GM12891 (cell line): ENCODE measurements around the gene TNFRSF1B.

Experiments used
- DNase-seq: peaks from one replicate; pipeline ENCODE4 v3.0.0; 2011; ENCODE audit warnings: low spot score; ENCODE audit not compliant: insufficient read length
- FAIRE-seq: peaks from 2 replicates; lab custom pipeline; 2011; peaks lifted over from hg19 to GRCh38; lab: Jason Lieb, UNC
- PAX5 ChIP-seq: IDR thresholded peaks from 2 replicates; pipeline ENCODE4 v1.6.1; 2011; ENCODE audit warnings: low read length, moderate library complexity, mild to moderate bottlenecking; ENCODE audit not compliant: insufficient read depth, severe bottlenecking
- POLR2A ChIP-seq: IDR thresholded peaks from 2 replicates; pipeline ENCODE4 v1.6.1; 2011; ENCODE audit warnings: low read depth, low read length, control low read depth
- POLR2AphosphoS5 ChIP-seq: IDR thresholded peaks from 2 replicates; pipeline ENCODE4 v1.6.1; 2011; ENCODE audit warnings: low read depth, low read length, control low read depth
- POU2F2 ChIP-seq: IDR thresholded peaks from 2 replicates; pipeline ENCODE4 v1.6.1; 2011; ENCODE audit warnings: low read depth, mild to moderate bottlenecking, control low read depth, low read length, moderate library complexity
- SPI1 ChIP-seq: IDR thresholded peaks from 2 replicates; pipeline ENCODE4 v1.6.1; 2011; ENCODE audit warnings: low read depth, low read length, control low read depth
- TAF1 ChIP-seq: IDR thresholded peaks from 2 replicates; pipeline ENCODE4 v1.6.1; 2011; ENCODE audit warnings: low read depth, low read length, control low read depth

Gene TNFRSF1B

DNA sequence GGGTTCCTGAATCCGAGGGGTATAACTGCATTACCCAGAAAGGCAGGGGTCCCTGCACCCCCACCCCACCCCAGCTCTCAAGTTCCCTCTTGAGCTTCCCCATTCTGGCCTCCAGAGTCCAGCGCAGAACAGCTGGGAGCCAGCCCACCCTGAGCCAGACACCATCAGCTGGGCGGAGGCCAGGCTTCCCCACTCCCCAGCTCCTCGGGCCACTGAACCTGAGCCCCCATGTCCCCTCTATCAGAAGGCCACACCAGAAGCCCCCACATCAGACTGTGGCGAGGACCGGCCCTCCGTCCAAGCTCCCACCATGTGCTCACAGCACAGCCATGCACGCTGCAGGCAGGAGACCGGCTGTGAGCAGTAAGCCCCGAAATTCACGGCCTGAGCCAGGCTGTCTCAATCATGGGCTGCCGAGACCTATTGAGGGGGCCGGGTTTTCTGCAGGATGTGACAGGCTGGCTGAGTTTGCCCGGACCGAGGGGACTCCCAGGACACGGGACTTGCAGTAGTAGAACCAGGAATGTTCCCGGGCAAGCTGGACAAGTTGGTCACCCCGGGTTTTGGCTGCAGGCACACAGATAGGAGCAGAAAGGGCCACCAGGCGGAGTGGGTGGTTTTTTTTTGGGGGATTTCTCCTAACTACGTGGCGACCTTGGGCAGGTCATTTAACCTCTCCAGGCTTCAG lies 25.5 kb upstream of the TNFRSF1B start:
- no peak for FAIRE-seq
- TF ChIP-seq PAX5 (no peak), POLR2A (no peak), POLR2AphosphoS5 (no peak), SPI1 (no peak), POU2F2 (no peak), TAF1 (no peak)
- DNase-seq, result no peak

DNA sequence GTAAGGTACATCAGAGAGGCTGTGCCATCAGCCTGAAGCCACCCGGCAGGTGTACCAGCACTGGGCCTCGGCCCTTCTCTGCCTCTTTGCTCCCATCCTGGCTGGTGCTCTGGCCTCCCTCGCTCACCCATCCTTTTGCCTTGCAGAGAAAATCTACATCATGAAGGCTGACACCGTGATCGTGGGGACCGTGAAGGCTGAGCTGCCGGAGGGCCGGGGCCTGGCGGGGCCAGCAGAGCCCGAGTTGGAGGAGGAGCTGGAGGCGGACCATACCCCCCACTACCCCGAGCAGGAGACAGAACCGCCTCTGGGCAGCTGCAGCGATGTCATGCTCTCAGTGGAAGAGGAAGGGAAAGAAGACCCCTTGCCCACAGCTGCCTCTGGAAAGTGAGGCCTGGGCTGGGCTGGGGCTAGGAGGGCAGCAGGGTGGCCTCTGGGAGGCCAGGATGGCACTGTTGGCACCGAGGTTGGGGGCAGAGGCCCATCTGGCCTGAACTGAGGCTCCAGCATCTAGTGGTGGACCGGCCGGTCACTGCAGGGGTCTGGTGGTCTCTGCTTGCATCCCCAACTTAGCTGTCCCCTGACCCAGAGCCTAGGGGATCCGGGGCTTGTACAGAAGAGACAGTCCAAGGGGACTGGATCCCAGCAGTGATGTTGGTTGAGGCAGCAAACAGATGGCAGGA lies 24.5 kb upstream of the TNFRSF1B start:
- FAIRE-seq (no peak), DNase-seq (no peak)
- TF ChIP-seq POLR2A (no peak), TAF1 (no peak), POLR2AphosphoS5 (peak; percentile 30; the same call in 1 of the 2 replicates)

DNA sequence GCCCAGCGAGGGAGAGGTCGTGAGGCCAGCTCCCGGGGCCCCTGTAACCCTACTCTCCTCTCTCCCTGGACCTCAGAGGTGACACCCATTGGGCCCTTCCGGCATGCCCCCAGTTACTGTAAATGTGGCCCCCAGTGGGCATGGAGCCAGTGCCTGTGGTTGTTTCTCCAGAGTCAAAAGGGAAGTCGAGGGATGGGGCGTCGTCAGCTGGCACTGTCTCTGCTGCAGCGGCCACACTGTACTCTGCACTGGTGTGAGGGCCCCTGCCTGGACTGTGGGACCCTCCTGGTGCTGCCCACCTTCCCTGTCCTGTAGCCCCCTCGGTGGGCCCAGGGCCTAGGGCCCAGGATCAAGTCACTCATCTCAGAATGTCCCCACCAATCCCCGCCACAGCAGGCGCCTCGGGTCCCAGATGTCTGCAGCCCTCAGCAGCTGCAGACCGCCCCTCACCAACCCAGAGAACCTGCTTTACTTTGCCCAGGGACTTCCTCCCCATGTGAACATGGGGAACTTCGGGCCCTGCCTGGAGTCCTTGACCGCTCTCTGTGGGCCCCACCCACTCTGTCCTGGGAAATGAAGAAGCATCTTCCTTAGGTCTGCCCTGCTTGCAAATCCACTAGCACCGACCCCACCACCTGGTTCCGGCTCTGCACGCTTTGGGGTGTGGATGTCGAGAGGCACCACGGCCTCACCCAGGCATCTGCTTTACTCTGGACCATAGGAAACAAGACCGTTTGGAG lies 23.7 kb upstream of the TNFRSF1B start:
- TF ChIP-seq POLR2A (no peak), POLR2AphosphoS5 (0 out of 2 replicates have a peak, but pooled peaks have one; percentile 9), POU2F2 (no peak), TAF1 (no peak), PAX5 (no peak), SPI1 (0 out of 2 replicates have a peak, but pooled peaks have one; percentile 12)
- DNase-seq (no peak), FAIRE-seq (peak; percentile 48)

DNA sequence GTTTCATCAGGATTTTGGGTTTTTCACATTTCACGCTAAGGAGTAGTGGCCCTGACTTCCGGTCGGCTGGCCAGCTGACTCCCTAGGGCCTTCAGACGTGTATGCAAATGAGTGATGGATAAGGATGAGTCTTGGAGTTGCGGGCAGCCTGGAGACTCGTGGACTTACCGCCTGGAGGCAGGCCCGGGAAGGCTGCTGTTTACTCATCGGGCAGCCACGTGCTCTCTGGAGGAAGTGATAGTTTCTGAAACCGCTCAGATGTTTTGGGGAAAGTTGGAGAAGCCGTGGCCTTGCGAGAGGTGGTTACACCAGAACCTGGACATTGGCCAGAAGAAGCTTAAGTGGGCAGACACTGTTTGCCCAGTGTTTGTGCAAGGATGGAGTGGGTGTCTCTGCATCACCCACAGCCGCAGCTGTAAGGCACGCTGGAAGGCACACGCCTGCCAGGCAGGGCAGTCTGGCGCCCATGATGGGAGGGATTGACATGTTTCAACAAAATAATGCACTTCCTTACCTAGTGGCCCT lies 23.1 kb upstream of the TNFRSF1B start:
- DNase-seq (no peak), FAIRE-seq (peak; percentile 89)
- TF ChIP-seq SPI1 (peak; percentile 84), POLR2A (no peak; the same call in 1 of the 2 replicates)

DNA sequence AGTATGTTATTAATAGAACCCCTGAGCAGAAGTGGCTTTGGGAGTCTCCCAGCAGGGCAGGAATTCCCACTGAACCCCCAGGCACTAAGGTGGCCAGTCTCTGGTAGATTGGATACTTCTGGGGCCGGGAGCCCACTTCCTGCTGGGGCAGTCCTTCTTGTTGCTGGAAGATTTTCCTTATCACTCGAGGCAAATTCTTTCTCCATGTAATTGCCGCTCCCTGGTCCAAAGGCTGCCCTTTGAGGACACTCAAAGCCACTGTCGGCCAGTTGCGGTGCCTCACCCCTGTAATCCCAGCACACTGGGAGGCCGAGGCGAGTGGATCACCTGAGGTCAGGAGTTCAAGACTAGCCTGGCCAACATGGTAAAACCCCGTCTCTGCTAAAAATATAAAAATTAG lies 22.6 kb upstream of the TNFRSF1B start:
- FAIRE-seq, result no peak
- no peak for DNase-seq
- TF ChIP-seq POU2F2 (no peak), POLR2AphosphoS5 (no peak), TAF1 (no peak), PAX5 (no peak), POLR2A (no peak), SPI1 (no peak)

DNA sequence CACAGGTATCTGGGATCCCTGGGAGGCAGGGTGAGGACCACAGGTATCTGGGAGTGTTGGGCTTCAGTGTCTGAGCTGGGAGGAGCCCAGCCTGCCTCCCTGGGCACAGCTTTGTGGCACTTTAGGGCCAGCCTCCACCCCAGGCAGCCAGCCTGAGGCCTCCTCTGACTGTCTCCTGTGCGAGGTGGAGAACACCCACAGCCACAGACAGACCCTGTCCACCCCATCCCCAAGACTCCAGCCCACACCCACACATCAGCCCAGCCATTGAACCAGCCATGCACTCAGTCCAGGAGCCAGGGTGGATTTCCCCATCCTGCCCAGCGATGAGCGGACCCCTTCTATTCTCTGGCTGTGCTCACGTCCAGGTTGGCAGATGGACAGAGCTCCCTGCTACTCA lies 21.8 kb upstream of the TNFRSF1B start:
- FAIRE-seq, result peak; percentile 48
- no peak for DNase-seq
- TF ChIP-seq PAX5 (no peak), POLR2AphosphoS5 (peak; percentile 71), POLR2A (peak; percentile 42; the same call in 1 of the 2 replicates)

DNA sequence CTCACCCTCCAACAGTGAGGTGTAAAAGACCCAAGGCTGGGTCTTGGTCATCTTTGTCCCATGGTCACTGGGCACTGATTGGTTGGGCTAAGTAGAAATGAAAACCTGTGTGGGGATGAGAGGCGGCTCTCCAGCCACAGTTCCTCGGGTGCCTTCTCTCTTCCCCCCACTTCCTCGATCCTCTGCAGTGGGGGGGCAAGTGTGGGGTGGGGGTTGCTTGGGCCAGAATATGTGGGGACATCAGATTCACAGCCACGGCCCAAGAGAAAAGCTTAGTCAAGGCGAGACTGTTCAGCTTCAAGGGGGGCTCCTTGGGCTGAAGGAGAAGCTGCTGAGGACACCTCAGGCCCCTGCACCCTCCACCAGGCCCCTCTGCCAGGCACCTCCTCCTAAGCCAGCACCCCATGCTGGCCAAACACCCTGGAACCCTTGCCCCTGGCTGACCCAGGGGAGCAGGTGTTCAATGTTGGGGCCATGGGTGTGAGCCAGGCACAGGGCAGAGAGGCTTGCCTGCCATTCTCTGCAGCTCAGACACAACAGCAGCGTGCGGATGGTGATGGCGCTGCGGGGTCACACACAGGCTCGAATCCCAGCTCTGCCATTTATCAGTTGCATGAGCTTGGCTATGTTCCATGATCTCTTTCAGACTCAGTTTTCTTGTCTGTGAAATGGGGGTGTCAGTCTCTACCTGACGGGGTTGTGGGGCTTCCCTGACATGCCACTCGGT lies 21.0 kb upstream of the TNFRSF1B start:
- FAIRE-seq (peak; percentile 40), DNase-seq (no peak)
- TF ChIP-seq POLR2AphosphoS5 (peak; percentile 84), TAF1 (no peak), POU2F2 (no peak), POLR2A (peak; percentile 42; the same call in 1 of the 2 replicates)

DNA sequence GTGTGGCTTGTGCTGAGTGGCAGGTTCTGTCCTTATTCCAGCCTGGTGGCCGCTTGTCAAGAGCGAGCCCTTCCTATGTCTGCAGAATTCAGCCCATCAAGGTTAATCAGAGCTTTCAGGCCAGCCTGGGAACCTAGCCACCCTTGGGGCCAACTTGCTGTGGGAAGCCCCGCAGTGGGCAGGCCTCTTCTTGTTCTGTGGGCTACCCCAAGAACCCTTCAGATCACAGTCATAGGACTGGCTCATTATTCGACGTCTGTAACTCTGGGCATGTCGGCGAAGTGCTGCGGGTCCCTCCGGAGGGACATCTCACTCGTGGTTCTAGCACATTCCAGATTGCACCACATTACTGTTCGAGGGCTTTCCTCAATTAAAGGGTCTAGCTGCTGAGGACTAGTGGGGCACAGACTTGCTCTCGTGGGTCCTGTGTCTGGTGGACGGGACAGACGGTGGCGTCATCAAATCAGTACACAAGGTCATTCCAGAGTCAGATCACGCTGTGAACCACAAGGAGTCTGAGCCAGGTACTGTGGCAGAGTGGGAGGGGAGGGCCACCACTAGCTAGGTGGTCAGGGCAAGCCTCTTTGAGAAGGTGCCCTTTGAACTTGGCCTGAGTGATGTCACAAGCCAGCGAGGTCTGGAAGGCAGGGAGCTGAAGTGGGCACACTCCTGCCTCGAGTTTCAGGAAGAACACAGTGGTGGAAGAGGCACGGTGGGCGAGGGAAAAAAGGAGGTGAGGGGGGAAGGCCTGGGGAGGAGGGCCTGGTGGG lies 20.3 kb upstream of the TNFRSF1B start:
- TF ChIP-seq SPI1 (no peak), POLR2AphosphoS5 (no peak; the same call in 1 of the 2 replicates), PAX5 (no peak), POU2F2 (peak; percentile 11; the same call in 1 of the 2 replicates), POLR2A (no peak; the same call in 1 of the 2 replicates), TAF1 (no peak)
- peak; percentile 56 for FAIRE-seq

More for the DNA sequence above, 20.3 kb upstream of the TNFRSF1B start:
- DNase-seq, result no peak
